GM19193 (cell line): ENCODE results near the gene TRRAP.

Experiments
- POLR2A ChIP-seq: IDR thresholded peaks from 4 replicates; pipeline ENCODE4 v1.6.1; 2011; ENCODE audit not compliant: insufficient read depth, insufficient read length; ENCODE audit errors: extremely low read depth

The TRRAP gene

DNA sequence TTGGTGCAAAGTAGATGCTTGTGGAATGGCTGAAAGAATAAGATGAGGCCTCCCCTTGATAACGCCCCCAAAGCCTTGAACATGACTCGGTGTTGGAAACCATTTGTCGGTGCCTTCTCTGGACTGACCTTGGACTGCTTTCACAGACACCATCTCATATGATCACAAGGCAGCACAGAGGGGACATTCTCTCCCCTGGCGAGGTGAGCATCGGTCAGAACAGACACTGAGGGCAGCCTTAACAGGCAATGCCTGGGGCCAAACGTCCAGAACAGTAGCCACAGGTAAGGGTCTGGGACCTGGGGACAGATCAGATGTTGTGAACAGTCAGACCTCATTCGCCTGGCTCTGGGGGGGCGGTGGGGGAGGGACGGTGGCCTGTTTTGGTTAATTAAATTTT, 2.8 kb upstream of the TRRAP start:
- TF ChIP-seq POLR2A, result no peak

- no peak for TF ChIP-seq POLR2A
Observed at GRCh38 chr7:98877146-98877545, 1.2 kb upstream of the TRRAP start.

- TF ChIP-seq POLR2A, result no peak
Observed at GRCh38 chr7:98877692-98878364, 504 bp upstream of the TRRAP start.

DNA sequence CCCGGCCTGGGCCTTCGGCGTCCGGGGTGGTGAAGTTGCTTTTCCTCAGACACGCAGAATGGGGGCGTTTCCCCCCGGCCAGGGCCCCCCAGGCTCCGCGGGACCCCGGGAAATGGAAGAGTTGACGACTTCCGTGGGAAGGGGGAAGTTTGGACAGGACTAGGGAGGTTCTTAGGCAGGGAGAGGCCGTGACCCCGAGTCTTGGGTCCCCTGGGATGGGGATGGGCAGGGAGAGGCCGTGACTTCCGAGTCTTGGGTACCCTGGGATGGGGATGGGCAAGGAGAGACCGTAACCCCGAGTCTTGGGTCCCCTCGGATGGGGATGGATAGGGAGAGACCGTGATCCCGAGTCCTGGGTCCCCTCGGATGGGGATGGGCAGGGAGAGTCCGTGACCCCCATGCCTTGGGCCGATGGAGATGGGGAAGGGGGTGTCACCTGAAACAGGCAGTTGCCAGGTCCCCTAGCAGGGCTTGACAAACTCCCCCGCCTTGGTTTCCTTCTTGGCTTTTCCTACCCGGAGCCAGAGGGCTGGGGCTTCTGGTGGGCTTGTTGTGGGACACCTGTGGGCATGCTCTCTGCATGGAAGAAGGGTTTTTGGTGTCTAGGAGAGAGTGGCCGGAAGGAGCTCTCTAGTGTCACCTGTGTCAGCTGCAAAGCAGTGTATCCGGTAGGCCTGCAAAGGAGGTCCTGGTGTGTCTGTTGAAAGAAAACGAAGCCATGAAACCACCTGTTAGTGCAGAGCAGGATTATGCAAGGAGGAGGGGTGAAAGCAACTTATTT, 1.1 kb downstream of the TRRAP start:
- TF ChIP-seq POLR2A, result no peak

DNA sequence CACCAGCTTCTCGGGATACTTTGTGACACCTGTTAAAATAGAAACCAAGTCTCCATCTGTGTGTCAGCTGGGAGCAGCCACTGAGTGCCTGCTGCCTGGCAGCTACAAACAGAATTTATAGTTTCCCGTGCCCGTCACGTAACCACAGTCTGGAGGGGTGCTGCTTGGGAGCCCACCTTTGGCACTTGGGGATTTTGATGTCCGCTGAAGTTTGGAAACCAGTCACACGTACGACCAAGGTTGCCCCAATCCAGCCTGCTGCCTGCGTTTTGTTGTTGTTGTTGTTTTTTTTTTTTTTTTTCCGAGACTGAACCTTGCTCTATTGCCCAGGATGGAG, 1.6 kb downstream of the TRRAP start:
- no peak for TF ChIP-seq POLR2A

GRCh38 chr7:98880485-98880884, 2.2 kb downstream of the TRRAP start:
- TF ChIP-seq POLR2A, result no peak

DNA sequence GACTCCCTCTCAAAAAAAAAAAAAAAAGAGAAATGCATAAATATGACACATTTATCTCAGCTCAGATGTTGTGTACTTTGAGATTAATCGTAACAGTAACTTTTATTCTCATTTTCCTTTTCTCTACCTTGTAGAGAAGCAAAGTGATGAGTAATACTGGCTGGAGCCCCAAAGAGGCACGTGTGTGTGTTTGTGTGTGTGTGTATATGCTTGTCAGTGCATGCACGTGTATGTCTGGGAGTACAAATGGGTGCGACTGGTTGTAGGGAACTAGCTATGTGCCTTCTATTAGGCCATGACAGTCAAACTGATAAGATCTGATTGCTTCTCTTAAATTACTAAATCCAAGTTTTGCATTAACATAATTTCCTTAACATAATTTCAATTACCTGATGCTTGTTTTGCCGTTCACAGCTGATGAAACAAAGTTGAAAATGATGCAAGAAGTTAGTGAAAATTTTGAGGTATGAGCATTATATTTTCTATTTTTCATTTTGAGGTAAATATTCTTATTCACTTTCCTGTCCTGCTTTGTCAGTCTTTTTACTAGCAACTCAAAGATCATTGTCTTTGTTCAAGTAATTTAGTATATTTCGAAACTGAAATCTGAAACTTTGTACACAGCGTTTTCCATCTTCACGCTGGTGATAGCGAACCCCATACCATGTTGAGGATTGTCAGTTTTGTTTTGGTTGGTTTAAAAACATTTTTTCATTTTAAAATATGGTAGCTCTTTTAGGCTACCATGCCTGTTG, 3.4 kb downstream of the TRRAP start:
- TF ChIP-seq POLR2A, result no peak

- TF ChIP-seq POLR2A, result no peak
Observed at GRCh38 chr7:98884416-98884815, 6.1 kb downstream of the TRRAP start.

- no peak for TF ChIP-seq POLR2A
Observed at GRCh38 chr7:98887038-98887437, 8.7 kb downstream of the TRRAP start.

- TF ChIP-seq POLR2A, result no peak
Observed at GRCh38 chr7:98892609-98893008, 14.3 kb downstream of the TRRAP start.

- TF ChIP-seq POLR2A, result no peak
Observed at GRCh38 chr7:98899816-98900215, 21.5 kb downstream of the TRRAP start.

- no peak for TF ChIP-seq POLR2A
Observed at GRCh38 chr7:98900815-98901214, 22.5 kb downstream of the TRRAP start.

- no peak for TF ChIP-seq POLR2A
Observed at GRCh38 chr7:98902523-98902922, 24.2 kb downstream of the TRRAP start.

DNA sequence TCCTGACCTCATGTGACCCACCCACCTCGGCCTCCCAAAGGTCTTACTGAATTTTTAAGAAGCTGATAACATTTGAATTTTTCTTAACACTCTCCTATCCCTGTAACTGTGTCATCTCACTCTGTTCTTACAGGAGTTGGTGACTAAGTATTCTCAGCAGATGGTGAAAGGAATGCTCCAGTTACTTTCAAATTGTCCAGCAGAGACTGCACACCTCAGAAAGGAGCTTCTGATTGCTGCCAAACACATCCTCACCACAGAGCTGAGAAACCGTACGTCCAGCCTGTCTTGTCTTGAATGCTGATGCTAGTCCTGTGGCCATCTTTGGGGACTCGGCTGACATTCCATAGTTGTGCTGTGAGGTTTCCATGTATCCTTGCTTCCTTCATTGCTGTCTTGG, 24.9 kb downstream of the TRRAP start:
- TF ChIP-seq POLR2A, result no peak

- TF ChIP-seq POLR2A, result no peak
Observed at GRCh38 chr7:98907570-98907969, 29.2 kb downstream of the TRRAP start.

- no peak for TF ChIP-seq POLR2A
Observed at GRCh38 chr7:98908585-98908984, 30.3 kb downstream of the TRRAP start.
